Muscle layer of duodenum (tissue), 2 donors: Measurements from ENCODE around the gene PLXNB2.
"Not testable (repeated sequence)": the region's sequence is repeated elsewhere in the genome, so short reads cannot be mapped to it uniquely, and the experiment has no call there.

ENCODE experiments used
- H3K27ac ChIP-seq: one replicate; pipeline ENCODE4 v1.7.0; 2013; ENCODE audit warnings: mild to moderate bottlenecking, low read length
- H3K27me3 ChIP-seq: one replicate; pipeline ENCODE4 v1.7.0; 2013; ENCODE audit warnings: low read depth, mild to moderate bottlenecking, control low read depth, low read length
- H3K36me3 ChIP-seq, 2 donors: one replicate each; pipeline ENCODE4 v1.7.0; 2013; ENCODE audit warnings: low read length in 2 of 2, control low read depth in 1 of 2, mild to moderate bottlenecking in 1 of 2; ENCODE audit not compliant: insufficient read depth in 2 of 2, control insufficient read depth in 1 of 2
- H3K4me1 ChIP-seq, 2 donors: one replicate each; pipeline ENCODE4 v1.7.0; 2013; ENCODE audit warnings: low read length in 2 of 2, mild to moderate bottlenecking in 2 of 2, control low read depth in 1 of 2, moderate library complexity in 1 of 2; ENCODE audit not compliant: insufficient read depth in 2 of 2, control insufficient read depth in 1 of 2
- H3K4me3 ChIP-seq, 2 donors: one replicate each; pipeline ENCODE4 v1.7.0; 2013; ENCODE audit warnings: low read length in 2 of 2, low read depth in 1 of 2, mild to moderate bottlenecking in 1 of 2
- H3K9me3 ChIP-seq, 2 donors: one replicate each; pipeline ENCODE4 v1.7.0; 2013; ENCODE audit warnings: low read length in 2 of 2, control low read depth in 1 of 2, mild to moderate bottlenecking in 1 of 2; ENCODE audit not compliant: control insufficient read depth in 1 of 2
- donor health status: healthy.

Gene PLXNB2

DNA sequence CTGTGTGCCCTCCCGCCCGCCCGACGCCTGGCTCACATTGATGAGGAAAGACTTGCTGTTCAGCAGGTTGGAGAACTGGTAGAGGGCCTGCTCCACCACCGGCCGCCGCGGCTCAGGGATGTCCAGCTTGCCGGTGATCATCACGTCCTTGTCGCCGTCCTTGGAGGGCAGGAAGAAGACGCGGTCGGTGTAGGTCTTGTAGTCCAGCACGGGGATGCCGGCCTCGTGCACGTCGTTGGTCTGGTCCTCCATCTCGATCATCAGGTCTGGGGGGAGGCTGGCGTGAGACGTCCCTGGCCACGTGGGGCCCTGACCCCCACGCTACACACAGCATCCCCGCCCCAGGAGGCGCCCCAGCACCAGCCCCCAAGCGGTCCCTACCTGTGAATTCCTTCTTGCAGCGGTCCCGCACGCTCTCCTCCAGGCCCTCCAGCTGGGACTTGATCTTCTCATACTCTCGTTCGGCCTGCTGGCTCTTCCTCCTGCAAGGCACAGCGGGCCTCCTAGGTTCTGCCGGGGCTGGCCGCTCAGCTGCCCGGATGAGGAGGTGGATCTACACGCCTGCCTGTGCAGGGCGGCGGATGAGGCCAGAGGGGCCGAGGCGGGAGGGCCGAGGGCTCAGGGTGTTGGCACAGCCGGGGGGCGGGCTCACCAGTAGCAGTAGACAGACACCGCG lies 26.6 kb downstream of the PLXNB2 start:
- peaks cover under 1 to 92% of the 10 kb centered on the region in 2 donors for H3K36me3 ChIP-seq
- H3K4me3 ChIP-seq, result no peak overlapping the region
- H3K27me3 ChIP-seq, result no peaks in the 10 kb centered on the region
- no peak overlapping the region for H3K27ac ChIP-seq
- H3K4me1 ChIP-seq, result no peaks in the 10 kb centered on the region
- no peaks in the 10 kb centered on the region for H3K9me3 ChIP-seq

GRCh38 chr22:50280022-50280707 lies 27.3 kb downstream of the PLXNB2 start:
- no peak overlapping the region for H3K27ac ChIP-seq
- peaks cover 0 to 93% of the 10 kb centered on the region in 2 donors for H3K36me3 ChIP-seq
- H3K9me3 ChIP-seq, result no peaks in the 10 kb centered on the region
- H3K4me3 ChIP-seq, result no peak overlapping the region
- H3K27me3 ChIP-seq, result no peaks in the 10 kb centered on the region
- no peaks in the 10 kb centered on the region for H3K4me1 ChIP-seq

DNA sequence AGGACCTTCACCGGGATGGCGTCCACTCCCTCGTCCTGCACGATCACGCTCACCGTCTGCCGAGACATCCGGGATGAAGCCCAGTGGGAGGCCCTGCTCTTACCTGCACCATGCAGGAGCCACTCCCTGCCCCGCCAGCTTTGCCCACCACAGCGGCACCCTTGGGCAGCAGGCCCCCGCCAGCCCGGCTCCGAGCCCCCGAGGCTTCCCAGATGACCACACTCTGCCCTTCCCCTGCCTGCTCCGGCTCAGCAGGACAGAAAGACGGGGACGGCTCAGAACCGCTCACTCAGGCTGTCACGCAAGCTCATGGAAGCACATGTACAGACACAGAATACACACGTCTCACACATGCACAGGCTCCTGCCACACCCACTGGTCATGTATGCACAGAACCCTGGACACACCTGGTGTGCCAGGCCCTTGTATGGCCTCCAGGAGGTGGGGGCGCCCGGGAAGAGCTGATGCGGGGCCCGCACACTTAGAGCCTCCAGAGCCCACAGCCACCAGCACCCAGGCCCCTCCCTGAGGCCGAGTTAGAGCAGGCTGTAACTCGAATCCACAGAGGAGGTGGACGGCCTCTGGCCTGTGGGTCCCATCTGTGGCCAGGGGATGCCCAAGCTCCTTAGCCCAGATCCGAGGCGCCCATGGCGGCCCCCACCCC lies 28.4 kb downstream of the PLXNB2 start:
- H3K4me3 ChIP-seq, result no peak overlapping the region
- H3K36me3 ChIP-seq, result peaks cover 0 to 88% of the 10 kb centered on the region in 2 donors
- no peaks in the 10 kb centered on the region for H3K27me3 ChIP-seq
- no peak overlapping the region for H3K27ac ChIP-seq
- H3K9me3 ChIP-seq, result no peaks in the 10 kb centered on the region
- no peaks in the 10 kb centered on the region for H3K4me1 ChIP-seq

DNA sequence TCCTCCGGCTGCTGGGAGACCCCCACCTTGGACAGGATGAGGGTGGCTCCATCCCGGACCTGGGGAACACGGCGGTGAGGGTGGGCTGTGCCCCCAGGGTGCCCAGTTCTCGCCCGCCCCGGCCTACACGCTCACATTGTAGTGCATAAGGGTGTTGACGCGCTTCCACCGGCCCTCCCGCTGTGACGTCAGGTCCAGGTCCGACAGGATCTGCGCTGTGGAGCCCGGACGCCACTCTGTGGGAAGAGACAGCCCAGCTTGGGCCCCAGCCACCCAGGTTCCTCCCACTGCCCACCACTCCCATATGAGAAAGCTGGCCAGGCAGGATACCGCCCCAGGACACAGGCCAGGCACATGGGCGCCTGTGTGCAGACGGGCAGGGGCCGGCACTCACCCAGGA lies 29.0 kb downstream of the PLXNB2 start:
- no peak overlapping the region for H3K27ac ChIP-seq
- H3K36me3 ChIP-seq, result peaks cover 0 to 83% of the 10 kb centered on the region in 2 donors
- H3K4me3 ChIP-seq, result no peak overlapping the region
- H3K27me3 ChIP-seq, result no peaks in the 10 kb centered on the region
- no peaks in the 10 kb centered on the region for H3K4me1 ChIP-seq
- no peaks in the 10 kb centered on the region for H3K9me3 ChIP-seq

- peaks cover 0 to 2% of the 10 kb centered on the region in 2 donors for H3K4me1 ChIP-seq
- H3K36me3 ChIP-seq, result peaks cover 0 to 76% of the 10 kb centered on the region in 2 donors
- no peaks in the 10 kb centered on the region for H3K9me3 ChIP-seq
- no peak overlapping the region for H3K27ac ChIP-seq
- no peak overlapping the region for H3K4me3 ChIP-seq
- no peaks in the 10 kb centered on the region for H3K27me3 ChIP-seq
Observed at GRCh38 chr22:50277761-50278160, 29.7 kb downstream of the PLXNB2 start.

DNA sequence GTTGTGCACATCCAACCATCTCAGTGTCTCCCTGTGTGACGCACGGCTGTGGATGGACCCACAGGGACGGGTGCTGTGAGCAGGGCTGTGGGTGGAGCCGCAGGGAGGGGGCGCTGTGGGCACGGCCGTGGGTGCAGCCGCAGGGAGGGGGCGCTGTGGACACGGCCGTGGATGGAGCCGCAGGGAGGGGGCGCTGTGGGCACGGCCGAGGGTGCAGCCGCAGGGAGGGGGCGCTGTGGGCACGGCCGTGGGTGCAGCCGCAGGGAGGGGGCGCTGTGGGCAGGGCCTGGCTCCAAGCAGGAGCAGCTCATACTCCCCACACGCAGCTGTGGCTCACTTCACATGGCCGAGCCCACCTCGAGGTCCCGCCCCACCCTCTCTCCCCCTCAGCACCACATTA lies 31.3 kb downstream of the PLXNB2 start:
- Histone ChIP-seq H3K36me3 (peaks cover 0 to 60% of the 10 kb centered on the region in 2 donors), H3K4me3 (no peak overlapping the region), H3K4me1 (peaks cover 0 to 16% of the 10 kb centered on the region in 2 donors), H3K9me3 (no peaks in the 10 kb centered on the region), H3K27me3 (no peaks in the 10 kb centered on the region), H3K27ac (no peak overlapping the region)

GRCh38 chr22:50275181-50276055 lies 32.0 kb downstream of the PLXNB2 start:
- no peak overlapping the region for H3K27ac ChIP-seq

GRCh38 chr22:50274771-50275170 lies 32.7 kb downstream of the PLXNB2 start:
- H3K27ac ChIP-seq, result no peak overlapping the region
- no peaks in the 10 kb centered on the region for H3K27me3 ChIP-seq
- H3K4me1 ChIP-seq, result peaks cover 0 to 27% of the 10 kb centered on the region in 2 donors
- no peak overlapping the region for H3K4me3 ChIP-seq
- H3K36me3 ChIP-seq, result peaks cover 0 to 47% of the 10 kb centered on the region in 2 donors
- H3K9me3 ChIP-seq, result no peaks in the 10 kb centered on the region

More at GRCh38 chr22:50275181-50276055, 32.0 kb downstream of the PLXNB2 start:
- H3K27me3 ChIP-seq, result no peaks in the 10 kb centered on the region
- H3K4me3 ChIP-seq, result no peak overlapping the region
- H3K36me3 ChIP-seq, result peaks cover 0 to 53% of the 10 kb centered on the region in 2 donors
- H3K4me1 ChIP-seq, result peaks cover 0 to 23% of the 10 kb centered on the region in 2 donors
- H3K9me3 ChIP-seq, result no peaks in the 10 kb centered on the region

GRCh38 chr22:50274311-50274710 lies 33.1 kb downstream of the PLXNB2 start:
- Histone ChIP-seq H3K4me3 (no peak overlapping the region), H3K27ac (no peak overlapping the region), H3K4me1 (peaks cover 0 to 31% of the 10 kb centered on the region in 2 donors), H3K36me3 (peaks cover 0 to 42% of the 10 kb centered on the region in 2 donors), H3K9me3 (no peaks in the 10 kb centered on the region), H3K27me3 (no peaks in the 10 kb centered on the region)

DNA sequence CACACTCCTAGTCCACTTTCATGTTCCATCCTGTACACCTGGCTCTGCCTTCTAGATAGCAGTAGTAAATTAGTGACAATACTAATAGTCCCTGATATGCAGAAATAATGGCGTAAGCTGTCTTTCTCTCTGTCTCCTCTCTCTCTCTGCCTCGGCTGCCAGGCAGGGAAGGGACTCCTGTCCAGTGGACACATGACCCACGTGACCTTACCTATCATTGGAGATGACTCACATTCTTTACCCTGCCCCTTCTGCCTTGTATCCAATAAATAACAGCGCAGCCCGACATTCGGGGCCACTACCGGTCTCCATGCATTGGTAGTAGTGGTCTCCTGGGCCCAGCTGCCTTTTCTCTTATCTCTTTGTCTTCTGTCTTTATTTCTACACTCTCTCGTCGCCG lies 33.7 kb downstream of the PLXNB2 start:
- not testable (repeated sequence) for H3K4me3 ChIP-seq, H3K27ac ChIP-seq, H3K27me3 ChIP-seq, H3K9me3 ChIP-seq
- H3K4me1 ChIP-seq, result peaks cover 0 to 36% of the 10 kb centered on the region in 2 donors
- peaks cover 0 to 37% of the 10 kb centered on the region in 2 donors for H3K36me3 ChIP-seq

- not testable (repeated sequence) for H3K9me3 ChIP-seq, H3K27ac ChIP-seq, H3K27me3 ChIP-seq, H3K4me3 ChIP-seq
- Histone ChIP-seq H3K4me1 (peaks cover 0 to 40% of the 10 kb centered on the region in 2 donors), H3K36me3 (peaks cover 0 to 33% of the 10 kb centered on the region in 2 donors)
Observed at GRCh38 chr22:50273352-50273751, 34.1 kb downstream of the PLXNB2 start.
